OCI-LY7 (cell line): ENCODE data around the gene DDN.
A peak's percentile ranks its signal among the peaks of the same experiment; 100 is the strongest.

Source experiments
- EZH2phosphoT487 ChIP-seq: fragments of 200-600 bp; sonication (generic); IDR thresholded peaks from 2 replicates; pipeline ENCODE4 v1.6.1; 2018; ENCODE audit warnings: low read depth, borderline replicate concordance, mild to moderate bottlenecking, mixed run types, antibody characterized with exemption, low read length, moderate library complexity, mixed read lengths
- TF ChIP-seq, protein P1 (sequence below): fragments of 200-600 bp; sonication (generic); conservative IDR thresholded peaks from 2 replicates; pipeline ENCODE4 v1.5.1; 2014; ENCODE audit warnings: mild to moderate bottlenecking, antibody characterized with exemption, low read length, moderate library complexity, mixed read lengths

DNA sequence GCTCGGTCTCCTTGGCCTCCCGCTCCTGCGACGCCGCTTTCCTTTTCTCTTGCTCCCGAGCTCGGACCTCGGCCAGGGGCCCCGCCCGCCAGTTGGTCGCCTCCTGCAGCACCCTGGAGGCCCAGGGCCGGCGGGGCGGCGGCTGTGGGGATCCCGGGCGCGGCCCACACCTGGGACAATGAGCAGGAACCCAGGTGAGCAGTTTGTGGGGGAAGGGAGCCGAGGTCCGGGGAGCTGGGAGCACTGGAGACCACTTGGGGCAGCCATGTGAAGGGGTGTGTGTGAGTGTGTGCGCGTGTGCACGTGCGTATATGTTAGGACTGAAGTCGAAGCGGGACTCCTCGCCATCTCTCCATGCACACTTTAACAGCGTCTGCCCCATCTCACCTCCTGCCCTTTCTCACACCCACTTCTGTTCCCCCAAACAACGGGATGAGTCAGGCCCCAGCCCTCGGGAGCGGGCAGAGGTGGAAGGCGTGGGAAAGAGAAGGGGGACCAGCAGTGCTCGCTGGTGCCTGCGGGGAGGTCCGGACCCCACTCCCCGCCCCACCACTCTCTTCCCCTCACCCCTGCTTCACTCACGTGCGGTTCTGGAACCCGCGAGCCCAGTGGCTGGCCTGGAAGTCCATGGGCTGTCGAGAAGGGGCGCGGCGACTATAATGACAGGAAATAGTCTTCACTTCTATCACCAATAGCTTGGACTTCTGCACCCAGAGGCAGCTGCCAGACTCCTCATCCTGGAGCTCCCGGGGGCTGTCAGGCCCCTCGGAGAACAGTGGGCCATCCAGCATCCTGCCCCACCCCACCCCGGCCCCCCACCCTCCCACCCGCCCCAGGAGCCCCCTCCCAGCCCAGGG is 450 bp downstream of the DDN start:
- peak; percentile 76; the same call in 1 of the 2 replicates for TF ChIP-seq EZH2phosphoT487
- TF ChIP-seq, protein P1, sequence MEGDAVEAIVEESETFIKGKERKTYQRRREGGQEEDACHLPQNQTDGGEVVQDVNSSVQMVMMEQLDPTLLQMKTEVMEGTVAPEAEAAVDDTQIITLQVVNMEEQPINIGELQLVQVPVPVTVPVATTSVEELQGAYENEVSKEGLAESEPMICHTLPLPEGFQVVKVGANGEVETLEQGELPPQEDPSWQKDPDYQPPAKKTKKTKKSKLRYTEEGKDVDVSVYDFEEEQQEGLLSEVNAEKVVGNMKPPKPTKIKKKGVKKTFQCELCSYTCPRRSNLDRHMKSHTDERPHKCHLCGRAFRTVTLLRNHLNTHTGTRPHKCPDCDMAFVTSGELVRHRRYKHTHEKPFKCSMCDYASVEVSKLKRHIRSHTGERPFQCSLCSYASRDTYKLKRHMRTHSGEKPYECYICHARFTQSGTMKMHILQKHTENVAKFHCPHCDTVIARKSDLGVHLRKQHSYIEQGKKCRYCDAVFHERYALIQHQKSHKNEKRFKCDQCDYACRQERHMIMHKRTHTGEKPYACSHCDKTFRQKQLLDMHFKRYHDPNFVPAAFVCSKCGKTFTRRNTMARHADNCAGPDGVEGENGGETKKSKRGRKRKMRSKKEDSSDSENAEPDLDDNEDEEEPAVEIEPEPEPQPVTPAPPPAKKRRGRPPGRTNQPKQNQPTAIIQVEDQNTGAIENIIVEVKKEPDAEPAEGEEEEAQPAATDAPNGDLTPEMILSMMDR, result no peak
